Measurements from ENCODE around the gene USH2A.

Gene USH2A

DNA sequence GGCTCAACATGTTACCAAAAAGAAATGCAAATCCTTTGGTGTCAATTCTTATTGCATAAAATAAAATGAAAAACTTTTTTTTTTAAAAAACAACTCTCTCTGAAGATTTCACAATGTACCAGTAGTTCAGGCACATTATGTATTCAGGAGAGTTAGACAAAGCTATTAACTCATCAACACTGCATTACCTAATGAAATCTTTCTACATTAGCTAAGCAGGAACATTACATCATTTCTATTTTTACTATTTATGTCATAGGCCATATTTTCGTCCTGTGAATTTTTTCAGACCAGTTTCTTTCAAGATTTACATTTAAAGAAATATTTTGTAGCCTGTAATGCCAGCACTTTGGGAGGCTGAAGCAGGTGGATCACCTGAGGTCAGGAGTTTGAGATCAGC is 366.2 kb downstream of the USH2A start:
- Mint-ChIP-seq H3K4me1 (ENCODE audit: low read depth) (no peaks in the 10 kb centered on the region), H3K27ac (no peak overlapping the region), H3K27me3 (no peaks in the 10 kb centered on the region), H3K9me3 (peaks cover 3% of the 10 kb centered on the region), H3K36me3 (ENCODE audit: low read depth) (no peaks in the 10 kb centered on the region), H3K4me3 (no peak overlapping the region)
- no peak for DNase-seq

- H3K27ac Mint-ChIP-seq, result no peak overlapping the region
- no peak for DNase-seq
- no peak overlapping the region for H3K4me3 Mint-ChIP-seq
- H3K9me3 Mint-ChIP-seq, result peaks cover 10% of the 10 kb centered on the region
- no peaks in the 10 kb centered on the region for H3K4me1 Mint-ChIP-seq (ENCODE audit: low read depth)
- H3K27me3 Mint-ChIP-seq, result no peaks in the 10 kb centered on the region
- no peaks in the 10 kb centered on the region for H3K36me3 Mint-ChIP-seq (ENCODE audit: low read depth)
Observed at GRCh38 chr1:216055004-216055403, 368.2 kb downstream of the USH2A start.

DNA sequence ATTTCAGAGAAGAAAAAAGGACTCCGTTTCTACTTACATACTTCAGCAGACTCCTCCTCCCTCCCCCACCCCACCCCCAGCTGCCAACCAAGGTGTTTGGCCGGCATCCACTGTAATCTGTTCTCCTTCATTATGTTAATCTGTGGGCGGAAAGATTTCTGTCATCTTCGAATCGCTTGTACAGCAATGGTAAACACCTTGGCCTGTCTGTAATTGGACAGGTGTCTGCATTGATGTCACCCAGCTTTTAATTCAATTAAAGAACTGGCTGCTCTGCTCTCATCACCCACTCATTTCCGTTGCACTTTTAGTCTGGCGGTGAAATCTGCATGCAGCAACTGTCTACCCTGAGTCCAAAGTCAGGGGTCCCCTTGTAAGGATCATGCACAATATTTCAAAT is 368.6 kb downstream of the USH2A start:
- no peak for DNase-seq
- Mint-ChIP-seq H3K9me3 (peaks cover 10% of the 10 kb centered on the region), H3K4me1 (ENCODE audit: low read depth) (no peaks in the 10 kb centered on the region)

GRCh38 chr1:216051071-216051470 is 372.2 kb downstream of the USH2A start:
- Mint-ChIP-seq H3K36me3 (ENCODE audit: low read depth) (no peaks in the 10 kb centered on the region), H3K27ac (no peak overlapping the region), H3K4me3 (no peak overlapping the region)

More for the DNA sequence above, 368.6 kb downstream of the USH2A start:
- H3K4me3 Mint-ChIP-seq, result no peak overlapping the region
- no peaks in the 10 kb centered on the region for H3K36me3 Mint-ChIP-seq (ENCODE audit: low read depth)
- no peaks in the 10 kb centered on the region for H3K27me3 Mint-ChIP-seq
- H3K27ac Mint-ChIP-seq, result no peak overlapping the region

DNA sequence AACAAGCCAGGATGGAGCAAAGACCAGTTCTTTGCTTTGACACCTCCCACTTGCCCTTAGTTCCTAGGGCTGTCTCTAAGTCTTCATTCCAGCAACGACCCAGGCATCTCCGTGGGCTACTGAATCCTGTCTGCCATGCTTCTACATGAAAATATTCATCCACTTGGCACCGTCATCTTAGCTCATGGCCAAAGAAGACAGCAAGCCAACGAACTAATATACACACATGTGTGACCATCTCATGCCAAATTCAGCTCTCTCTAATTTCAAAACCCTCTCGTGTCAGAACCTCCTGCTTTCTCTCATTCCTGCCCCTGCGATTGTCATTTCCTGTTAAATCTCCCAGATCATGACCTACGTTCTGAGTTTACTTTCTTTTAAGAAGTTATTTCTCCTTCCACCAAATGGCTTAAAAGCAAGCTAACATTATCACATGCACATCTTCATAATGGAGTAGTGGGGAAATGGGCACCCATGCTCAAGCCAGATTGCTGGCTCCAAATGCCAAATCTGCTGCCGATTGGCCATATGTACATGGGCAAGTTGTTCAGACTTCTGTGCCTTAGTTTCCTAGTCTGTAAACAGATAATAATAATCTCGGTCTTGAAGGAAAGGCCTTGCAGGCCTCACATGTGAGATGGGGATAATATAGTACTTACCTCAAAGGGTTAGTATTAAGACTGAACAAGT is 373.4 kb downstream of the USH2A start:
- no peak overlapping the region for H3K4me3 Mint-ChIP-seq
- no peaks in the 10 kb centered on the region for H3K4me1 Mint-ChIP-seq (ENCODE audit: low read depth)
- no peaks in the 10 kb centered on the region for H3K27me3 Mint-ChIP-seq

More at GRCh38 chr1:216051071-216051470, 372.2 kb downstream of the USH2A start:
- no peak for DNase-seq
- Mint-ChIP-seq H3K9me3 (peaks cover 12% of the 10 kb centered on the region), H3K27me3 (no peaks in the 10 kb centered on the region), H3K4me1 (ENCODE audit: low read depth) (no peaks in the 10 kb centered on the region)

DNA sequence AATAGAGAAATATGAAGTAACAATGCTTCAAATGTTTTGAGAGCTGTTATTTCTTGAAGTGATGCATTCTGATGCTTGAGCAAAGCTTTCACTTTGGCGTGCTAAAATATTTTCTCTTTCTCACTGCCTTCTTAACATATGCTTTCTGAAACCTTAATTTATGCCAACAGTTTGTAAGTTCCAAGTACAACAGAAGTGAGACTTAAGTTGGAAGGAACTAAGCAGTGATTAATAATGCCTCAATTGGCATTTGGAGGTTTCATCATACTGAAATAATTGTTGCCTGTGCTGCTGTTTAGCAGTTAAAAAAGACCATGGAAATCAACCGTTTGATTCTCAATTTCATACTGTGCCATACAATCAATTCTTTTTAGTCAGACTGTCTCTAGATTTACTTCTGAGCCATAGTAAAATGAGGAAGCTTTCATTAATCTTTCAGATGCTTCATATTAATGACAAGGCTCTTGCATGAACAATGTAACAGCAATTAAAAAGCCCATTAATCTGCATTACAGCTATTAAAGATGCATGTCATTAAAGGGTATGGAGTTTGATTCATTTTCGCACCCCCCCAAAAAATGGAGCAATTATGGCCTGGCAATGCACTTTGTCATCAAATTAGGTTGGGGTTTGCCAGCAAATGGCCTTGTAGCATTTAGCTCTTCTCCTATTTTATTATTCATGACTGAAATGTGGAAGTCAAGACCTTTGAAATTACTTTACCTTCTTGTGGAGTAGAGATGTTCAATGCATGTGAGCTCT is 375.3 kb downstream of the USH2A start:
- H3K27me3 Mint-ChIP-seq, result no peaks in the 10 kb centered on the region
- no peaks in the 10 kb centered on the region for H3K36me3 Mint-ChIP-seq (ENCODE audit: low read depth)
- DNase-seq, result no peak
- no peak overlapping the region for H3K27ac Mint-ChIP-seq
- H3K4me1 Mint-ChIP-seq (ENCODE audit: low read depth), result no peaks in the 10 kb centered on the region
- H3K9me3 Mint-ChIP-seq, result peaks cover 11% of the 10 kb centered on the region
- no peak overlapping the region for H3K4me3 Mint-ChIP-seq

More for the DNA sequence above, 373.4 kb downstream of the USH2A start:
- Mint-ChIP-seq H3K36me3 (ENCODE audit: low read depth) (no peaks in the 10 kb centered on the region), H3K9me3 (peaks cover 11% of the 10 kb centered on the region), H3K27ac (no peak overlapping the region)
- DNase-seq, result no peak

GRCh38 chr1:216046336-216046735 is 376.9 kb downstream of the USH2A start:
- no peaks in the 10 kb centered on the region for H3K4me1 Mint-ChIP-seq (ENCODE audit: low read depth)
- H3K27ac Mint-ChIP-seq, result no peak overlapping the region
- no peaks in the 10 kb centered on the region for H3K36me3 Mint-ChIP-seq (ENCODE audit: low read depth)
- no peaks in the 10 kb centered on the region for H3K27me3 Mint-ChIP-seq
- no peak overlapping the region for H3K4me3 Mint-ChIP-seq
- H3K9me3 Mint-ChIP-seq, result peaks cover 12% of the 10 kb centered on the region
- no peak for DNase-seq

DNA sequence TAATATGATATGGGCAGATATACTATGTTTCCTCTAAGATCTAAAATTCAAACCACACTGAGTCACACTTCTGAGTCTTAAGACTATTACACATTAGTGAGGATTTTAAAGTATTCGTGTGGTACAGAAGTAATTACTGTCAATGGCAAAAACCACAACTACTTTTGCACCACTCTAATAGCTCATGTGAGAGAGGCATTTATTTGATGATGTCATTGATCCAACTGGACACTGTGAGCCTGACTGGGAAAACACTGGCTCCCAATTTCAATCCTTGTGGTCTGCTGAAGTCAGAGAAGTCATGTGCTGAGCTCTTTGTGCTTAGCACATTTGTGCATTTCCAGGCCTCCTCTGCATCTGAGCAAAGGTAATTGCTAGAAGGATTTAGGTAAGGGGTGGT is 377.8 kb downstream of the USH2A start:
- H3K27me3 Mint-ChIP-seq, result no peaks in the 10 kb centered on the region
- H3K36me3 Mint-ChIP-seq (ENCODE audit: low read depth), result no peaks in the 10 kb centered on the region
- peaks cover 6% of the 10 kb centered on the region for H3K9me3 Mint-ChIP-seq
- no peak overlapping the region for H3K4me3 Mint-ChIP-seq
- H3K27ac Mint-ChIP-seq, result no peak overlapping the region
- DNase-seq, result no peak
- H3K4me1 Mint-ChIP-seq (ENCODE audit: low read depth), result no peaks in the 10 kb centered on the region

GRCh38 chr1:216044538-216044937 is 378.7 kb downstream of the USH2A start:
- Mint-ChIP-seq H3K9me3 (peaks cover 10% of the 10 kb centered on the region), H3K27ac (no peak overlapping the region), H3K27me3 (no peaks in the 10 kb centered on the region), H3K36me3 (ENCODE audit: low read depth) (no peaks in the 10 kb centered on the region), H3K4me1 (ENCODE audit: low read depth) (no peaks in the 10 kb centered on the region), H3K4me3 (no peak overlapping the region)
- DNase-seq, result no peak

GRCh38 chr1:216034506-216034905 is 388.7 kb downstream of the USH2A start:
- no peak for DNase-seq
- H3K9me3 Mint-ChIP-seq, result peaks cover 4% of the 10 kb centered on the region
- no peak overlapping the region for H3K27ac Mint-ChIP-seq

GRCh38 chr1:216032961-216033614 is 390.2 kb downstream of the USH2A start:
- no peak overlapping the region for H3K4me3 Mint-ChIP-seq
- no peak overlapping the region for H3K27ac Mint-ChIP-seq
- no peaks in the 10 kb centered on the region for H3K36me3 Mint-ChIP-seq (ENCODE audit: low read depth)
- no peaks in the 10 kb centered on the region for H3K27me3 Mint-ChIP-seq
- no peaks in the 10 kb centered on the region for H3K4me1 Mint-ChIP-seq (ENCODE audit: low read depth)
- peaks cover 4% of the 10 kb centered on the region for H3K9me3 Mint-ChIP-seq
- DNase-seq, result no peak

More at GRCh38 chr1:216034506-216034905, 388.7 kb downstream of the USH2A start:
- Mint-ChIP-seq H3K27me3 (no peaks in the 10 kb centered on the region), H3K4me3 (no peak overlapping the region), H3K4me1 (ENCODE audit: low read depth) (no peaks in the 10 kb centered on the region), H3K36me3 (ENCODE audit: low read depth) (no peaks in the 10 kb centered on the region)

GRCh38 chr1:216032284-216032683 is 391.0 kb downstream of the USH2A start:
- Mint-ChIP-seq H3K4me1 (ENCODE audit: low read depth) (no peaks in the 10 kb centered on the region), H3K36me3 (ENCODE audit: low read depth) (no peaks in the 10 kb centered on the region), H3K9me3 (peaks cover 6% of the 10 kb centered on the region), H3K27me3 (no peaks in the 10 kb centered on the region), H3K4me3 (no peak overlapping the region), H3K27ac (no peak overlapping the region)
- no peak for DNase-seq

DNA sequence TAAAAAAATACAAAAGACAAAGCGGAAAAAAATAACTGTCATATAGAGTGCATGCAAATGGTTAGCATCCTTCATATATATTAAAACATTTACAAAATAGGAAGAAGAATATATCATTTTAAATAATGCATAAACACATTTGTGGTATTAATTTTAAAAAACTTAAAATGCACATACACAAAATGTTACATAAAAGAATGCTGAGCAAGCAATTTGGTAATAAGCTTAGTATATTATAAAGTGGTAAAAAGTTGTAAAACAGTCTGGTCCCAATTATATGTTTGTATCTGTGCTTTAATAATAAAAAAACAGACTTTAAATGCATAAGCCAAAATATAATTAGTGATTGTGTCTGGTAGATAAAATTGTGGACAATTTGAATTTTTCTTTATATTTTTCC is 394.6 kb downstream of the USH2A start:
- Mint-ChIP-seq H3K27me3 (no peaks in the 10 kb centered on the region), H3K36me3 (ENCODE audit: low read depth) (no peaks in the 10 kb centered on the region)
- no peak for DNase-seq

DNA sequence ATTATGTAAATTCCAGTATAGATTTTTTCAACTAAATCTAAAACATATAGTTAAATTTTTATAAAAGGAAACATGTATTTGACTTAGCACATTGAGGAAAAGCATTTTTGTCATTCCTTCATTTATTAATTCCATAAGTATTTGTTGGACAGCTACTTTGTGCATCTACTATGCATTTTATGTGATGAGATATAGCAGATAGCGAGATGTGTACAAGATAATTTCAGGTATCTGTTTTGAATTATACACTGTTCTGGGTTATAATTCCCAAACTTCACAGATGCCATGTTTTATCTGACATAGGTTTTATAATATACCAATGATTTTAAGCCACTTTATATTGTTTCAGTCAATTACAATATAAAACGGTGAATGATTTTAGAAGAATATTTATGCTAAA is 398.7 kb downstream of the USH2A start:
- Mint-ChIP-seq H3K4me1 (ENCODE audit: low read depth) (no peaks in the 10 kb centered on the region), H3K9me3 (peaks cover 11% of the 10 kb centered on the region), H3K27me3 (no peaks in the 10 kb centered on the region), H3K4me3 (no peak overlapping the region), H3K36me3 (ENCODE audit: low read depth) (no peaks in the 10 kb centered on the region), H3K27ac (no peak overlapping the region)
- no peak for DNase-seq

More for the DNA sequence above, 394.6 kb downstream of the USH2A start:
- Mint-ChIP-seq H3K27ac (no peak overlapping the region), H3K4me3 (no peak overlapping the region), H3K4me1 (ENCODE audit: low read depth) (no peaks in the 10 kb centered on the region), H3K9me3 (peaks cover 4% of the 10 kb centered on the region)
